Lower leg skin (tissue), 4 donors: Measurements from ENCODE around the gene ZNF608. TPM values are rescaled to one million over a fixed set of nuclear protein-coding genes. Genes with fewer than 3 reads are reported as not detected.

Source experiments
- DNase-seq, 2 donors: peaks; one replicate each; pipeline ENCODE4 v3.0.0-alpha.2; 2019; ENCODE audit warnings: low spot score in 2 of 2
- H3K4me3 ChIP-seq: fragments of 200-600 bp; sonication (generic); 2 replicates; pipeline ENCODE4 v1.5.1; 2017; ENCODE audit warnings: mild to moderate bottlenecking, low read depth; ENCODE audit not compliant: poor library complexity, severe bottlenecking
- POLR2A ChIP-seq, 2 donors: fragments of 450-650 bp; IDR thresholded peaks; one replicate each; pipeline ENCODE4 v1.6.1; 2016 to 2017; ENCODE audit warnings: antibody characterized with exemption in 2 of 2, mild to moderate bottlenecking in 1 of 2, moderate library complexity in 1 of 2
- WGBS, 2 donors: methylation state at CpG; one replicate each; pipeline ENCODE4 v1.1.5; 2018; 5-methylcytosine and 5-hydroxymethylcytosine counted together
- intact Hi-C: fragments of 100-400 bp; cut with DNase I; formaldehyde crosslinking; loops from one replicate; pipeline ENCODE4 v1.15.0; 2023; ENCODE audit warnings: low total_unique reads
- total RNA-seq, 4 donors: library from RNA; depleted of rRNA; stranded (reverse); fragments of >200 nt; gene quantifications; one replicate each; pipeline ENCODE4 v1.1.0, GENCODE V29; 2016
- TF ChIP-seq, protein P1 (sequence below), 3 donors: fragments of 450-650 bp; IDR thresholded peaks; one replicate each; pipeline ENCODE4 v1.5.1; 2016; ENCODE audit warnings: antibody characterized with exemption in 3 of 3, mild to moderate bottlenecking in 3 of 3, moderate library complexity in 2 of 3

The ZNF608 gene
- total RNA-seq, 4 donors from 2014 or later: 3.8 to 11.6 (median 6.7) TPM

- intact Hi-C loops: no loop called here
- TF ChIP-seq POLR2A (IDR thresholded peaks at IDR 0.05): no peak
- TF ChIP-seq, protein P1, sequence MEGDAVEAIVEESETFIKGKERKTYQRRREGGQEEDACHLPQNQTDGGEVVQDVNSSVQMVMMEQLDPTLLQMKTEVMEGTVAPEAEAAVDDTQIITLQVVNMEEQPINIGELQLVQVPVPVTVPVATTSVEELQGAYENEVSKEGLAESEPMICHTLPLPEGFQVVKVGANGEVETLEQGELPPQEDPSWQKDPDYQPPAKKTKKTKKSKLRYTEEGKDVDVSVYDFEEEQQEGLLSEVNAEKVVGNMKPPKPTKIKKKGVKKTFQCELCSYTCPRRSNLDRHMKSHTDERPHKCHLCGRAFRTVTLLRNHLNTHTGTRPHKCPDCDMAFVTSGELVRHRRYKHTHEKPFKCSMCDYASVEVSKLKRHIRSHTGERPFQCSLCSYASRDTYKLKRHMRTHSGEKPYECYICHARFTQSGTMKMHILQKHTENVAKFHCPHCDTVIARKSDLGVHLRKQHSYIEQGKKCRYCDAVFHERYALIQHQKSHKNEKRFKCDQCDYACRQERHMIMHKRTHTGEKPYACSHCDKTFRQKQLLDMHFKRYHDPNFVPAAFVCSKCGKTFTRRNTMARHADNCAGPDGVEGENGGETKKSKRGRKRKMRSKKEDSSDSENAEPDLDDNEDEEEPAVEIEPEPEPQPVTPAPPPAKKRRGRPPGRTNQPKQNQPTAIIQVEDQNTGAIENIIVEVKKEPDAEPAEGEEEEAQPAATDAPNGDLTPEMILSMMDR (IDR thresholded peaks at IDR 0.05): no peak
- 34 to 45% methylated on average over 27 of the region's 27 CpGs for WGBS, 2 donors
These were observed 2.1 kb downstream of the ZNF608 start for GRCh38 chr5:124744170-124744971.

DNA sequence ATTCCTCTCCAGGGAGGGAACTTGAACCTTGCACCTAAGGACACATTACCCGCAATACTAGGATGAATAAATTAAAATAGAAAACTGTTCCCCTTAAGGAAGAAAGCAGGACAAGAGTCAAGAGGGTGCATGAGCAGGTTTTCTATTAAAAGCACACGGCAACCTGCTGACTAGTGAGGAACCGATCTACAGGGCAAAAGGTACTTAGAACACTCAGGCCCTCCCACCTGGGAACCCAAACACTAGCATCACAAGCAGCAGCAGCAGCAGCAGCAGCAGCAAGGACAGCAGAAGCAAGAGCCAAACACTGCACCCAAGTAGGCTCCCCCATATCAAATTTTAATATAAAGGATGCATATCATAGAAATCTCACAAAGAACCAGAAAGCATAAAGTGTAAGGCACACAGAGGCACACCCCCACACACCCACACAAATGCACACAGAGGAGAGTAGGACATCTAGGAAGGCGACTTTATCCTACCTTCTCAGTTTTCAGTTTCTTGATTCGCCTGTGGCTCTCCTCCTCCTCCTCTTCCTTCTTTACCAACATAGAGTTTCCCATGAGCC is 2.8 kb downstream of the ZNF608 start:
- WGBS, 2 donors: 50 to 62% methylated on average over 5 of the region's 5 CpGs
- intact Hi-C loops: no loop called here
- DNase-seq: no peak
- TF ChIP-seq, protein P1 (IDR thresholded peaks at IDR 0.05): no peak
- no peak for TF ChIP-seq POLR2A (IDR thresholded peaks at IDR 0.05)
- H3K4me3 ChIP-seq: peak overlapping the region; percentile 13

More at GRCh38 chr5:124744170-124744971, 2.1 kb downstream of the ZNF608 start:
- peak overlapping the region; percentile 13 for H3K4me3 ChIP-seq
- DNase-seq: no peak

- intact Hi-C loops: no loop called here
- no peak overlapping the region for H3K4me3 ChIP-seq
- TF ChIP-seq POLR2A (IDR thresholded peaks at IDR 0.05): no peak
- TF ChIP-seq, protein P1 (IDR thresholded peaks at IDR 0.05): no peak
- 33 to 44% methylated on average over 8 of the region's 8 CpGs for WGBS, 2 donors
- DNase-seq: no peak
These were observed 3.3 kb downstream of the ZNF608 start for GRCh38 chr5:124742983-124743601.

- no peak overlapping the region for H3K4me3 ChIP-seq
- no peak for DNase-seq
- no peak for TF ChIP-seq POLR2A (IDR thresholded peaks at IDR 0.05)
- TF ChIP-seq, protein P1 (IDR thresholded peaks at IDR 0.05): no peak
- intact Hi-C loops: no loop called here
- WGBS, 2 donors: 68 to 72% methylated on average over 4 of the region's 4 CpGs
These were observed 3.9 kb downstream of the ZNF608 start for GRCh38 chr5:124742521-124742920.

- intact Hi-C loops: no loop called here
- no peak overlapping the region for H3K4me3 ChIP-seq
- DNase-seq: no peak
- TF ChIP-seq, protein P1 (IDR thresholded peaks at IDR 0.05): no peak
- TF ChIP-seq POLR2A (IDR thresholded peaks at IDR 0.05): no peak
- WGBS, 2 donors: 39% methylated on average over 4 of the region's 4 CpGs
These were observed 4.5 kb downstream of the ZNF608 start for GRCh38 chr5:124741711-124742496.
